Naive thymus-derived CD4-positive, alpha-beta T cell (primary cell): ENCODE measurements around the gene IKZF4. TPM values are rescaled to one million over a fixed set of nuclear protein-coding genes. Genes with fewer than 3 reads are reported as not detected.
"Not testable (repeated sequence)": the region's sequence is repeated elsewhere in the genome, so short reads cannot be mapped to it uniquely, and the experiment has no call there.

Experiments
- ATAC-seq: fragments of 150-1000 bp; cut with Tn5 transposase; 2 replicates; pipeline ENCODE4 v1.10.0; 2021; ENCODE audit warnings: mild to moderate bottlenecking, moderate library complexity
- CTCF ChIA-PET: fragments of 350-600 bp; sonication (Branson Sonifier 250); formaldehyde crosslinking; loops from one replicate; lab custom pipeline; 2021; ENCODE audit warnings: antibody characterized with exemption; lab: Charles Lee
- POLR2A ChIA-PET: fragments of 350-600 bp; sonication (Branson Sonifier 250); formaldehyde crosslinking; loops from one replicate; lab custom pipeline; 2021; ENCODE audit warnings: antibody characterized with exemption, inconsistent platforms; lab: Charles Lee
- DNase-seq, 9 donors: peaks; one replicate each; pipeline versions ENCODE4 v3.0.0 to v3.0.0-alpha.2; 2020 to 2022; ENCODE audit warnings: mixed read lengths in 1 of 9
- H3K27ac ChIP-seq: one replicate; pipeline ENCODE4 v1.7.0; 2013; ENCODE audit warnings: mild to moderate bottlenecking, low read depth, low read length, moderate library complexity
- H3K27me3 ChIP-seq, 2 donors: one replicate each; pipeline ENCODE4 v1.7.0; 2013; ENCODE audit warnings: low read length in 2 of 2, mild to moderate bottlenecking in 2 of 2, moderate library complexity in 2 of 2; ENCODE audit not compliant: control insufficient read depth in 2 of 2, insufficient read depth in 2 of 2
- H3K36me3 ChIP-seq, 3 experiments: 1 replicate in 2 of 3; 2 replicates in 1 of 3; pipeline ENCODE4 v1.7.0; 2013; ENCODE audit warnings: low read length in 3 of 3, mild to moderate bottlenecking in 3 of 3, moderate library complexity in 1 of 3; ENCODE audit not compliant: insufficient read depth in 3 of 3, control insufficient read depth in 2 of 3
- H3K4me1 ChIP-seq, 2 donors: one replicate each; pipeline ENCODE4 v1.7.0; 2013; ENCODE audit warnings: low read length in 2 of 2, mild to moderate bottlenecking in 2 of 2, moderate library complexity in 1 of 2; ENCODE audit not compliant: control insufficient read depth in 2 of 2, insufficient read depth in 2 of 2
- H3K4me3 ChIP-seq: 2 replicates; pipeline ENCODE4 v1.7.0; 2013; ENCODE audit warnings: mild to moderate bottlenecking, low read length
- H3K9me3 ChIP-seq, 3 experiments: 1 replicate in 2 of 3; 2 replicates in 1 of 3; pipeline ENCODE4 v1.7.0; 2013; ENCODE audit warnings: low read length in 3 of 3; ENCODE audit not compliant: control insufficient read depth in 2 of 3
- H3K27ac Mint-ChIP-seq, 9 donors: one replicate each; pipeline ENCODE4 v1.8.0; 2020 to 2022; ENCODE audit warnings: mixed read lengths in 9 of 9, mild to moderate bottlenecking in 8 of 9, moderate library complexity in 5 of 9, inconsistent platforms in 2 of 9
- H3K27me3 Mint-ChIP-seq, 5 donors: one replicate each; pipeline ENCODE4 v1.8.0; 2021 to 2022; ENCODE audit warnings: mixed read lengths in 5 of 5, mild to moderate bottlenecking in 1 of 5
- H3K36me3 Mint-ChIP-seq, 5 donors: one replicate each; pipeline ENCODE4 v1.8.0; 2020 to 2022; ENCODE audit warnings: mixed read lengths in 5 of 5, mild to moderate bottlenecking in 3 of 5, inconsistent platforms in 1 of 5
- H3K4me1 Mint-ChIP-seq, 7 donors: one replicate each; pipeline ENCODE4 v1.8.0; 2020 to 2022; ENCODE audit warnings: mixed read lengths in 7 of 7, mild to moderate bottlenecking in 3 of 7, inconsistent platforms in 1 of 7
- H3K4me3 Mint-ChIP-seq, 10 donors: one replicate each; pipeline ENCODE4 v1.8.0; 2020 to 2022; ENCODE audit warnings: mild to moderate bottlenecking in 10 of 10, mixed read lengths in 10 of 10, moderate library complexity in 6 of 10, inconsistent platforms in 2 of 10
- H3K9me3 Mint-ChIP-seq, 11 donors: one replicate each; pipeline ENCODE4 v1.8.0; 2020 to 2022; ENCODE audit warnings: mixed read lengths in 11 of 11, mild to moderate bottlenecking in 4 of 11, inconsistent platforms in 1 of 11, moderate library complexity in 1 of 11
- intact Hi-C, 2 donors: fragments of 100-400 bp; cut with micrococcal nuclease; formaldehyde crosslinking; loops; one replicate each; pipeline ENCODE4 v1.15.1; 2023
- polyA plus RNA-seq, 2 donors: library from polyadenylated mRNA; unstranded; fragments of 300-500 nt; fragmentation: Illumina TruSeq; gene quantifications; one replicate each; pipeline ENCODE4 v1.2.3, GENCODE V29; 2021
- total RNA-seq, 6 experiments: library from RNA in 5 of 6; stranded (reverse) in 5 of 6; gene quantifications; 1 replicate in 5 of 6; 2 replicates in 1 of 6; pipeline ENCODE4 v1.2.3 and lab custom pipeline; 2021 to 2026

The IKZF4 gene
- total and polyA plus RNA-seq, 7 experiments from 2014 or later: 0.54 to 37.8 (median 4.5) TPM

- Mint-ChIP-seq H3K4me1 (peaks cover 14 to 53% (median 40%) of the 10 kb centered on the region in 7 donors), H3K9me3 (peaks cover 0 to 5% (median 0%) of the 10 kb centered on the region in 11 donors), H3K27me3 (no peaks in the 10 kb centered on the region), H3K36me3 (peaks cover 7 to 22% (median 15%) of the 10 kb centered on the region in 5 donors), H3K27ac (peak overlapping the region; percentile 94 to 99 (median 97)), H3K4me3 (peak overlapping the region; percentile 91 to 100 (median 98))
- Histone ChIP-seq H3K27ac (peak overlapping the region; percentile 84), H3K27me3 (no peaks in the 10 kb centered on the region), H3K9me3 (no peaks in the 10 kb centered on the region), H3K36me3 (peaks cover 15 to 30% (median 25%) of the 10 kb centered on the region in 3 experiments), H3K4me3 (peak overlapping the region; percentile 100), H3K4me1 (peaks cover 19 to 23% of the 10 kb centered on the region in 2 donors)
- DNase-seq: no peak
- intact Hi-C loops: loop anchor here (5.0 to 10.0 kb wide), 2 partner anchors 142 to 644 kb away; partner anchors contain the start of genes PTGES3 (in 1 of the 2) and SMARCC2 (in 1 of the 2)
- ATAC-seq: no peak
- ChIA-PET POLR2A (interaction anchor here (2.4 to 2.8 kb wide), 2 partner anchors 61 to 86 kb away, joined by 16 to 19 read pairs; partner anchors contain the start of genes ESYT1 and PA2G4), CTCF (interaction anchor here (2.8 kb wide), 1 partner anchor 75 kb away, joined by 13 read pairs; the partner anchor contains the start of gene ZC3H10)
Observed at GRCh38 chr12:56042843-56043242, 22.0 kb downstream of the IKZF4 start.

- intact Hi-C loops: loop anchor here (2.0 to 10.0 kb wide), 2 partner anchors 33 to 139 kb away; partner anchors contain the start of gene SMARCC2 (in 1 of the 2)
- peaks cover 14 to 37% (median 32%) of the 10 kb centered on the region in 7 donors for H3K4me1 Mint-ChIP-seq
- POLR2A ChIA-PET: interaction anchor here (0.7 to 6.3 kb wide), 11 partner anchors 15 to 307 kb away, joined by 3 to 62 read pairs (median 7); partner anchors contain the start of genes PA2G4, RAB5B, RPL41 and SMARCC2
Observed at GRCh38 chr12:56046027-56046780, 25.4 kb downstream of the IKZF4 start.

GRCh38 chr12:56053407-56053893 lies 32.6 kb downstream of the IKZF4 start:
- H3K4me1 ChIP-seq: no peaks in the 10 kb centered on the region
- Mint-ChIP-seq H3K36me3 (peaks cover 0 to 3% (median 0%) of the 10 kb centered on the region in 5 donors), H3K9me3 (no peaks in the 10 kb centered on the region), H3K27ac (no peak overlapping the region), H3K4me3 (no peak overlapping the region), H3K4me1 (peaks cover 0 to 8% (median 5%) of the 10 kb centered on the region in 7 donors), H3K27me3 (peaks cover 0 to 4% (median 0%) of the 10 kb centered on the region in 5 donors)
- DNase-seq: no peak
- ChIA-PET POLR2A (interaction anchor here (0.6 to 0.7 kb wide), 2 partner anchors 48 to 145 kb away, joined by 3 read pairs; no protein-coding TSS in a partner anchor), CTCF (no interaction called here)
- no peaks in the 10 kb centered on the region for H3K36me3 ChIP-seq
- H3K9me3 ChIP-seq: no peaks in the 10 kb centered on the region
- no peak for ATAC-seq
- no peaks in the 10 kb centered on the region for H3K27me3 ChIP-seq
- no peak overlapping the region for H3K4me3 ChIP-seq
- intact Hi-C loops: no loop called here
- H3K27ac ChIP-seq: no peak overlapping the region

More at GRCh38 chr12:56046027-56046780, 25.4 kb downstream of the IKZF4 start:
- Histone ChIP-seq H3K27me3 (no peaks in the 10 kb centered on the region), H3K27ac (peak overlapping the region; percentile 42), H3K36me3 (peaks cover 15 to 30% (median 25%) of the 10 kb centered on the region in 3 experiments), H3K4me1 (peaks cover 13 to 18% of the 10 kb centered on the region in 2 donors), H3K9me3 (no peaks in the 10 kb centered on the region), H3K4me3 (no peak overlapping the region)
- CTCF ChIA-PET: interaction anchor here (0.7 to 2.5 kb wide), 13 partner anchors 9 to 305 kb away, joined by 3 to 14 read pairs (median 4); partner anchors contain the start of genes ESYT1, PA2G4 and ZC3H10
- Mint-ChIP-seq H3K36me3 (peaks cover 7 to 20% (median 15%) of the 10 kb centered on the region in 5 donors), H3K27me3 (no peaks in the 10 kb centered on the region), H3K27ac (peak overlapping the region in 6 of 9 donors; percentile 47 to 83 (median 64)), H3K9me3 (peaks cover 0 to 5% (median 0%) of the 10 kb centered on the region in 11 donors), H3K4me3 (no peak overlapping the region)
- ATAC-seq (no peak), DNase-seq (no peak)

- H3K4me1 ChIP-seq, intact Hi-C loops, H3K27ac ChIP-seq, H3K27ac Mint-ChIP-seq, H3K9me3 Mint-ChIP-seq, H3K4me3 Mint-ChIP-seq, H3K36me3 Mint-ChIP-seq, H3K27me3 ChIP-seq, DNase-seq, H3K4me3 ChIP-seq, H3K36me3 ChIP-seq, ATAC-seq, CTCF ChIA-PET, H3K9me3 ChIP-seq: not testable (repeated sequence)
- POLR2A ChIA-PET: interaction anchor here (0.6 kb wide), 1 partner anchor 12 kb away, joined by 3 read pairs; no protein-coding TSS in a partner anchor
- H3K27me3 Mint-ChIP-seq: peaks cover 0 to 17% (median 0%) of the 10 kb centered on the region in 5 donors
- H3K4me1 Mint-ChIP-seq: peaks cover 0 to 11% (median 4%) of the 10 kb centered on the region in 7 donors
Observed at GRCh38 chr12:56059964-56060363, 39.1 kb downstream of the IKZF4 start.

- Mint-ChIP-seq H3K4me1 (peaks cover 0 to 5% (median 0%) of the 10 kb centered on the region in 7 donors), H3K27me3 (peaks cover 0 to 17% (median 0%) of the 10 kb centered on the region in 5 donors), H3K4me3 (no peak overlapping the region), H3K36me3 (peaks cover 0 to 4% (median 0%) of the 10 kb centered on the region in 5 donors), H3K27ac (no peak overlapping the region), H3K9me3 (peaks cover 0 to 5% (median 0%) of the 10 kb centered on the region in 11 donors)
- ChIA-PET CTCF (no interaction called here), POLR2A (no interaction called here)
- Histone ChIP-seq H3K27ac (no peak overlapping the region), H3K4me1 (no peaks in the 10 kb centered on the region), H3K9me3 (no peaks in the 10 kb centered on the region), H3K27me3 (no peaks in the 10 kb centered on the region), H3K4me3 (no peak overlapping the region), H3K36me3 (no peaks in the 10 kb centered on the region)
- ATAC-seq (no peak), DNase-seq (no peak)
- intact Hi-C loops: no loop called here
Observed at GRCh38 chr12:56061982-56062381, 41.1 kb downstream of the IKZF4 start.

GRCh38 chr12:56062996-56063395 lies 42.2 kb downstream of the IKZF4 start:
- Histone ChIP-seq H3K4me3 (no peak overlapping the region), H3K4me1 (no peaks in the 10 kb centered on the region), H3K36me3 (no peaks in the 10 kb centered on the region), H3K27me3 (no peaks in the 10 kb centered on the region), H3K27ac (no peak overlapping the region), H3K9me3 (no peaks in the 10 kb centered on the region)
- intact Hi-C loops: no loop called here
- Mint-ChIP-seq H3K27me3 (peaks cover 0 to 16% (median 0%) of the 10 kb centered on the region in 5 donors), H3K9me3 (peaks cover 0 to 5% (median 0%) of the 10 kb centered on the region in 11 donors), H3K27ac (no peak overlapping the region), H3K4me3 (no peak overlapping the region), H3K4me1 (peaks cover 0 to 4% (median 0%) of the 10 kb centered on the region in 7 donors), H3K36me3 (peaks cover 0 to 4% (median 0%) of the 10 kb centered on the region in 5 donors)
- ChIA-PET POLR2A (interaction anchor here (0.6 kb wide), 1 partner anchor 81 kb away, joined by 5 read pairs; no protein-coding TSS in a partner anchor), CTCF (no interaction called here)
- ATAC-seq (no peak), DNase-seq (no peak)
